NCI-H82 treated with DMSO at 0.1 percent for 48 hours (cell line): ENCODE results near the gene SLC47A1.
"Not testable (repeated sequence)": the region's sequence is repeated elsewhere in the genome, so short reads cannot be mapped to it uniquely, and the experiment has no call there.

ENCODE experiments used
- DNase-seq: peaks from one replicate; lab custom pipeline; 2025; ENCODE audit not compliant: unreplicated experiment; lab: John Stamatoyannopoulos, UW

The SLC47A1 gene

DNA sequence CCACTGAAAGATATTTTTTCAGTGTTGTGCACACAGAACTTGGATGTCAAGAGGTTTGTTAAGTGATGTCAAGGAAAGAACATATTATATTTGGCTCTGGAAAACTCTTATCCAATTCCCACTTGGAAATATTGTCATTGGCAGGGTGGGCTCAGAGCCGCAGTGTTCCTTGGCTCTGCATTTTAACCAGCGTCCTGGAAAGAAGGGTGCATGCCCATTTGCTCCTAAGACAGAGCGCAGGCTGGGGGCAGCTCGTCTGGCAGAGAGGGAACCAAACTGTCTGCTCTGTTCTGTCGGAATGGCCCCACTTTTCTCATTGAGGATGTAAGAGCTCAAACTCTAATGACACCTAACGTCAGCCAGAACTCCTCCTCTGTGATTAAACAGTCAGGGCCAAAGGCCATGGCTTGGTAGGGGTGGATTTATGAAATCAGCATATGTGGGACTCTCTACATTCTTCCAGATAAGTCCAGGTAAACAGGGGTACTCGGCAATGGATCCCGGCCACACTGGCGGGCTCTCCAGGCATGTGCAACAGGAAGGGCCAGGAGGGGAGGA, 18.0 kb downstream of the SLC47A1 start:
- no peak for DNase-seq

DNA sequence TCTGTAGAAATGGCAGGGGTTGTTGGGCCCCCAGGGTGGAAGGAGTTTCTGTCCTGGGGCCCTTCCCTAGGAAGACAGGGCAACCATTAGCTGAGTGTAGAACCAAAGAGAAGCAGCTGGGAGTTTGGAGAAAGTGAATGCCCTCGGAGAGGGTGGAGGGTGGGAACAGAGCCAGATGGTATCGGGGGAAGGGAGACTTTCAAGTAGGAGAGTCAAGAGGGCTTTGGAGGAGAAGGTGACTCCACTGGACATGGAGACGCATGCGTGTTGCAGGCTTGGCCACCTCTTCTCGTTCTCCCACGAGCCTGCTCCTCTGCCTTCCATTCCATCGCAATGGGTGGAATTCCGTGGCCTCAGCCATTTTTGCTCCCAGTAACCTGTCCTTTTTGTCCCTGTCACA, 19.4 kb downstream of the SLC47A1 start:
- peak; percentile 24 for DNase-seq

DNA sequence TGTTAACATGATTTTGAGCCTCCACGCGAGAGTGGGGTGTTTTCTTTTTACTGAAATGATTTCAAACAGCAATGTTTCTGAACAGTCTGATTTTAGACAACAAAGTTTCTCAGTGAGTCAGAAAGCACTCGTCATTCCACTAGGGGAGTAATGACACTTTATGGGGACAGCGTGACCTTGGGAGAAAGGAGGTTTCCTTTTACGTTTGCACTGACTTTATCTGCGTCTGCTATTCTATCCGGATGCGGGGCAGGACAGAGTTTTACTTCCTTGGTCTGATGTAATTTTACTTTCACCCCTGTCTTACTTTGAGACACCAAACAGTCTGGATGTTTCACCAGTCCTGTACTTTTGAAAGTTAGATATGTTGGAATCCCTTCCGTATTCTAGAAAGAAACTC, 20.7 kb downstream of the SLC47A1 start:
- DNase-seq: no peak

DNA sequence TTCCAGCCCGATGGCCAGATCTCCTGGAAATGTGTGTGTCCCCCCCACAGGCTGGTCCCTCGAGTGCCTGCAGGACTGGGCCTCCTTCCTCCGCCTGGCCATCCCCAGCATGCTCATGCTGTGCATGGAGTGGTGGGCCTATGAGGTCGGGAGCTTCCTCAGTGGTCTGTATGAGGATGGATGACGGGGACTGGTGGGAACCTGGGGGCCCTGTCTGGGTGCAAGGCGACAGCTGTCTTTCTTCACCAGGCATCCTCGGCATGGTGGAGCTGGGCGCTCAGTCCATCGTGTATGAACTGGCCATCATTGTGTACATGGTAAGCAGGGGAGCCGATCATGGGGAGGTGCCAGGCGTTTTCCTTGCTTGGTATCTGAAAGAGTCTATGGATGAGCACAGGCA, 22.1 kb downstream of the SLC47A1 start:
- DNase-seq: no peak

- DNase-seq: no peak
These were observed 25.3 kb downstream of the SLC47A1 start for GRCh38 chr17:19558946-19559345.

GRCh38 chr17:19561697-19562318, 28.2 kb downstream of the SLC47A1 start:
- no peak for DNase-seq

DNA sequence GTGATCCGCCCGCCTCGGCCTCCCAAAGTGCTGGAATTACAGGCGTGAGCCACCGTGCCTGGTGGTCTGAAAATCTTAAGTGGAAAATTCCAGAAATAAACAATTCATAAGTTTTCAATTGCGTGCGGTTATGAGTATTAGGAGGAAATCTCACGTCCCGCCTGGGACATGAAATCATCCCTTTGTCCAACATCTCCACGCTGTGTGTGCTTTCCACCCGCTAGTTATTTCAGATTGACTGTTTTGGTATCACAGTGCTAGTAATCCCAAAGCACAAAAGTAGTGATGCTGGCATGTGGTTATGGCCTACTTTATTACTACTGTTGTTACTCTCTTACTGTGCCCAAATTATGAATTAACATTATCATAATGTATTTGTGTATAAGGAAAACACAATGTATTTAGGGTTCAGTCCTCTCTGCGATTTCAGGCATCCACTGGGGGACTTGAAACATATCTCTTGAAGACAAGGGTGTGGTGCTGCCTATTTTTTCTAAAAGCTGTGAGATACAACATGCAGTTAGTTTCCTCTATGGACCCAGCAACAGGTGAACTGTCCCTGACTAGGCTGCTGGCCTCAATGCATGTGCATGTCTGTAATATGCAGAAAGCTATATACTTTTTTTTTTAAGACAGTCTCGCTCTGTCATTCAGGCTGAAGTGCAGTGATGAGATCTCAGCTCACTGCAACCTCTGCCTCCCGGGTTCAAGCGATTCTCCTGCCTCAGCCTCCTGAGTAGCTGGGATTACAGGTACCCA, 32.3 kb downstream of the SLC47A1 start:
- DNase-seq: no peak

DNA sequence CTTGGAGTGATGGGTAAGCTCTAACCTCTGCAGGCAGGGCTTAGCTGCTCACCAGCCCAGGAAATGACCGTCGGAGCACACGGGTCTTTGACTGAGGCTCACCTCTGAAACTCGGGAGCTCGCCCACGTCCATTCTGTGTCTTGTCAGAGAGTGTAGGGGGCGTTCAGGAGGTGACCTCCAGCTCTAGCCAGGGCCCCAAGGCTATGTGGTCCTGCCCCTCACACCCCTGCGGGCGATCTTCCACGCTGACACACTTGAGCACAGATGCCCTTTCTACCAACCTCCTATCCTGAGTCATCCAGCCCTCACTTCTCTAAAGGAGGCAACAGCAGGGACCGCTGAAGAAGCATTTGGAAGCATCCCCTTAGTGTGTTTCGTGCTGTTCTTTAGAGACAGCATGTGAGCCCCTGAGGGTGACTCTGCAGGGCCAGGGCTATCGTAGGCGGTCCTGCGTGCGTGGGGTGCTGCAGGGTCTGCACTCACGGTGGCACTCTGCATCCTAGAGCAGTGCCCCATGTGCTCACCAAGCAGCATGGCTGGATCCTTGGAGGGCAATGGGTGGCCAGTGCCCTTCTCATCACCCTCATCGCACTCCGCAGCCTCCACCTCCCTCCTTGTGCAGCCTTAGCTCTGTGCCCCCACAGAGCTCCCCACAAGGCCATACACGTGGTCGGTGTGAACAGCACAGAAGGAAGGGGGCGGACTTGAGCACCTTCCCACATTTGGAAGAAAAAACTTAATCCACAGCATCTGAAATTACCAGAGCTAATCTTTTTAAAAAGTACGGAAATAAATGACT, 33.8 kb downstream of the SLC47A1 start:
- DNase-seq: no peak

DNA sequence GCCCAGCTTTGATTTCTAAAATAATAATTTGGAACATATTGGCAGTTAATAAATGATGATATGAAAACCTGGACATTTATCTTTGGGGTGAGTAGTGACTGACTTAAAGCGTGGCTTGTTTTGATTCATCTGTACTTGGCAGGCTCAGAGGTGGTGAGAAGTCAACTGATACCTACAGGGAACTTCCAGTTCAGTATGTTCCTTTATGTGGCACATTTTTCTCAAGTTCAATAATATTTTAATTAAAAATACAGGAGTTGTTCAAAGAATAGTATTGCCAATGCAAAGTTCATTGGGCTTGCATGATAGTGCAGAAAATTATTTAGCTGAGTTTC, 34.3 kb downstream of the SLC47A1 start:
- DNase-seq: no peak

- no peak for DNase-seq
These were observed 36.3 kb downstream of the SLC47A1 start for GRCh38 chr17:19569785-19570543.

- no peak for DNase-seq
These were observed 36.9 kb downstream of the SLC47A1 start for GRCh38 chr17:19570544-19571062.

- no peak for DNase-seq
These were observed 39.4 kb downstream of the SLC47A1 start for GRCh38 chr17:19573075-19573474.

DNA sequence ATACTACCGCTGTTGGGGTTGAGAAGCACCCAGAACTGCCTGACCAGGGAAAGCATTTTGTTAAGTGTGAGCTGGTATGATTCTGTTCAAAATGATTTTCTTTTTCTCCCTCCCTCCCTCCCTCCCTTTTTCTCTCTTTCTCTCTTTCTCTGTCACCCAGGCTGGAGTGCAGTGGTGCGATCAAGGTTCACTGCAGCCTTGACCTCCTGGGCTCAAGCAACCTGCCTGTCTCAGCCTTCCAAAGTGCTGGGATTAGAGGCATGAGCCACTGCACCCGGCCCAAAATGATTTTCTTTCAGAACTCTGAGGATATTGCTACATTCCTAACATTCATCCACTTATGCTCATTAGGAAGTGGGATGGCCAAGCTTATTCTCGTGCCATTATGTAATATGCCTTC, 41.3 kb downstream of the SLC47A1 start:
- no peak for DNase-seq

DNA sequence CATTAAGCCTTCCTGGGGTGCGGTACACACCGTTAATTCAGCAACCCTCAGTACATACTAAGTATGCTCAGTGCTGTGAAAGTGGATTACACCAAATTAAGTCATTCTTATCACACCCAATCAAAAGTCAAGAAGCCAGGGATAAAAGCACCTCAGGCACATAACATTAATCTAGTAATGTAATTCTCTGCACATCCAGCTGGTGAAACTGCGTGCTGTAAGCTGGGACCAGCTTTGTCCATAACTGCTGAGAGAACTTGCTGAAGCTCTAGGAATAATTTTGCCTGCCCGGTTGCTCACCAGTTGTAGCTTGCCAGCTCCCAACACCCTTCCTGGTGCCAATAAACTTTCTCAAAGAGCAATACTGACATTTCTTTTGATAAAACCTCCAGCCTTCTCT, 44.9 kb downstream of the SLC47A1 start:
- DNase-seq: peak; percentile 99

GRCh38 chr17:19579192-19579761, 45.6 kb downstream of the SLC47A1 start:
- no peak for DNase-seq

GRCh38 chr17:19579867-19580565, 46.4 kb downstream of the SLC47A1 start:
- no peak for DNase-seq

DNA sequence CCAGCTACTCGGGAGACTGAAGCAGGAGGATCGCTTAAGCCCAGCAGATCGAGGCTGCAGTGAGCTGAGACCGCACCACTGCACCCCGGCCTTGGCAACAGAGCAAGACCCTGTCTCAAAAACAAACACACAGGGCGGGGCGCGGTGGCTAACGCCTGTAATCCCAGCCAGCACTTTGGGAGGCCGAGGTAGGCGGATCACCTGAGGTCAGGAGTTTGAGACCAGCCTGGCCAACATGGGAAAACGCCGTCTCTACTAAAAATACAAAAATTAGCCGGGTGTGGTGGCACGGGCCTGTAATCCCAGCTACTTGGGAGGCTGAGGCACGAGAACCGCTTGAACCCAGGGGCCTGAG, 46.9 kb downstream of the SLC47A1 start:
- not testable (repeated sequence) for DNase-seq

DNA sequence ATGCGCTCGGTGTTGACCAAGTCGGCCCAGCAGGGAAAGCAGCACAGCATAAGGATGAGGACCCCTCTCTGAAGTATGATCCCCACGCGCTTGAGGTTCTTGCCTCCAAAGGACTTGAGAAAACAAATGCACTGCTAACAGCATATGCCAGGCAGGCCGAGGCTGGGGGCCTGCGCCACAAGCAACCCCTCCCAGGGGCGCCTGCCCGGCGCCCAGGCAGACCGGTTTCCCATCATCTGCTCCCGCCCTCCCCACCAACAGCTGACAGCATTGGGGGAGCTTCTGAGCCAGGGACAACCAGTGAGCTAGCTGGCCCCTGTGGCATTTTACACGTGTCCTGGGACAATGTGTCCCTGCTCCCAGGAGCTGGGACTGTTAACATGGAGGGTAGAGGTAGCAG, 48.5 kb downstream of the SLC47A1 start:
- not testable (repeated sequence) for DNase-seq

DNA sequence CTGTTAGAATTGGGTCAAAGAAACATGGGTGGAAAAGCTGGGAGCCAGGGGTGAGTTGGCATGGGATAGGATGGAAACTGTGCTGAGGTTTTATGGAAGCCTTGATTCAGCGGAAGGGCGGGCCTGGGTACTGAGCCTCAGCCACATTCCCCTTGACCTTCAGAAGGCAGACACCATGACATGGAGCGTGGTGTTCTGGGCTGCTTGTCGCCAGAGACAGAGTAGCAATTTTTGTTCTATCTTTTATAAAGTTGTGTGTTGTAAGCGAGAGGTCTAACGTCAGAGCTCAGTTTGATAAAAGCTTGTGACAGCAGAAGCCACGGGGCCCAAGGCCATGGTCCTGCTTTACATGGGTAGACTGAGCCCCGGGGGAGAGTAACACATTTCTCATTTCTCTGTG, 50.2 kb downstream of the SLC47A1 start:
- DNase-seq: no peak

DNA sequence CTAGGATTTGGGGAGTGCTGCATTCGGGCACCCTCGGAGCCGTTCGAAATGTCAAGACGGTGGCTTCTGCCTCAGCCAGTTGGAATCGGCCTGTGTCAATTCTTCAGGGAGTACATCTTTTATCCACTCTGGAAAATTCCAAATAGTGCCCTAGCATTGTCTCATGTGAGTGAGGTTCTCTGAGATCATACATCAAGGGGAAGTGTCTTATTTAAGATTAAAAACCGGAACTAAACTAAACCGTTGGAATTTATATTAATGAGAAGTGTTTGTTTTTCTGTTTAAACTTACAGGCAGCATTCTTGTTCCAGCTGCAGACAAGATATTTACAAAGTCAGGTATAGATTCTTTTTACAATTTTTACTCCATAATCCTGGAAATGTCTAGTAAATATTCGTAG, 56.8 kb downstream of the SLC47A1 start:
- no peak for DNase-seq
